NCI-H748 treated with DMSO at 0.1 percent for 48 hours (cell line): ENCODE measurements around the gene CORO1C.
"Not testable (repeated sequence)": the region's sequence is repeated elsewhere in the genome, so short reads cannot be mapped to it uniquely, and the experiment has no call there.

ENCODE experiments used
- DNase-seq: peaks from one replicate; lab custom pipeline; 2025; lab: John Stamatoyannopoulos, UW

The CORO1C gene

DNA sequence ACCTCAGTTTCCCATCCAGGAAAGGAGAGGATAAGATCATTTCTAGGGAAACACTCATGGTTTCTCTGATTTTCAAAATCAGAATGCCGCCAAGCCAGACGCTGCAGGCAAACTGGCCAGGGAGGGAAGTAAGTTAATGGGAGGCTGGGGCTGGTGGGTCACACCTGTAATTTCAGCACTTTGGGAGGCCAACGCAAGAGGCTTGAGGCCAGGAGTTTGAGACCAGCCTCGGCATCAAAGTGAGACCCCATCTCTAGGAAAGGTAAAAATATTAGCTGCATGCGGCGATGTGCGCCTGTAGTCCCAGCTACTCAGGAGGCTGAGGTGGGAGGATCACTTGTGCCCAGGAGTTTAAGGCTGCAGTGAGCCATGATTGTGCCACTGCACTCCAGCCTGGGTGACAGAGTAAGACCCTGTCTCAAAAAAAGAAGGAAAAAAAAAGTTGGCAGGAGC lies 98.2 kb downstream of the CORO1C start:
- DNase-seq, result no peak

DNA sequence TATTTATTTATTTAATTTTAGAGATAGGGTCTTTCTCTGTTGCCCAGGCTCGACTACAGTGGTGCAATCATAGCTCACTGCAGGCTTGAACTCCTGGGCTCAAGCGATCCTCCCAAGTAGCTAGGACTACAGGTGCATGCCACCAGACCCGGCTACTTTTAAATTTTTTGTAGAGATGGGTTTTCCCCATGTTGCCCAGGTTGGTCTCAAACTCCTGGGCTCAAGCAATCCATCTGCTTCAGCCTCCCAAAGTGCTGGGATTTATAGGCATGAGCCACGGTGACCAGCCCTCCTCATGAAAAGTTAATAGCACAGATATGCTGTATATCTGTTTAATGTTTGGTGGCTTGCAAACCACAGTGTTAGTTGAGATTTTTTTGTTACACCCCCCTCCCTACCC lies 100.1 kb downstream of the CORO1C start:
- not testable (repeated sequence) for DNase-seq

DNA sequence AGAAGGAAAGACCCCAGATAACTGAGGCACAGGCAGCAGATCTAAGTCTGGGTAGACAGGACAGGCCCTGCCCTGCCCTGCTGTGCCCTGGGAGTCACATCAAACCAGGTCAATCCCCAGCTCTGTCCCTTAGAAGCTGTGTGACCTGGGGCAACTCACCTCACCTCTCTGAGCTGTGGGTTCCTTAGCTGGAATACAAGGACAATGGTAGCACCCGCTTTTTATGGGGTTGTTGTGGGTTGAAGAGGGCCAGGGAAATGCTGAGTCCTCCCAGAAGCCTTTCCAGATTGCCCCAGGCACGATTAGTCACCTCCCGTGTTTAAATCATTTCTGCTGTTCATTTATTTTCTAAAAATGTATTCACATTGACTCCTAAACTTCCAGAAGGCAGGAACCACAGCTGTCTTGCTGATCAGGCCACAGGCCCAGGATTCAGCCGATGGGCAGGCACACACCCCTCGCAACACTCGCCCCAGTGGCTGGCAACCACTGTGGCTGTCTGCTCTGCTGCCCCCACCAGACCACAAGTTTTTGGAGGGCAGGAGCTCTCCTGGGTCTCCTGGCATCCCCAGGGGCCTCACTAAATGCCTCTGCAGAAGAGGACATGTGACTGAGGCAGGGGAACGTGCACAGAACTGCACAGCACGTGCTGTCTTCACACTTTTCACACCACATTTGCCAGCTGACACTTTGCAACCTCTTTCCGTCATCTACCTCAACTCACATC lies 100.7 kb downstream of the CORO1C start:
- DNase-seq, result no peak

GRCh38 chr12:108629824-108630476 lies 101.4 kb downstream of the CORO1C start:
- no peak for DNase-seq

GRCh38 chr12:108629151-108629550 lies 102.2 kb downstream of the CORO1C start:
- DNase-seq, result no peak

DNA sequence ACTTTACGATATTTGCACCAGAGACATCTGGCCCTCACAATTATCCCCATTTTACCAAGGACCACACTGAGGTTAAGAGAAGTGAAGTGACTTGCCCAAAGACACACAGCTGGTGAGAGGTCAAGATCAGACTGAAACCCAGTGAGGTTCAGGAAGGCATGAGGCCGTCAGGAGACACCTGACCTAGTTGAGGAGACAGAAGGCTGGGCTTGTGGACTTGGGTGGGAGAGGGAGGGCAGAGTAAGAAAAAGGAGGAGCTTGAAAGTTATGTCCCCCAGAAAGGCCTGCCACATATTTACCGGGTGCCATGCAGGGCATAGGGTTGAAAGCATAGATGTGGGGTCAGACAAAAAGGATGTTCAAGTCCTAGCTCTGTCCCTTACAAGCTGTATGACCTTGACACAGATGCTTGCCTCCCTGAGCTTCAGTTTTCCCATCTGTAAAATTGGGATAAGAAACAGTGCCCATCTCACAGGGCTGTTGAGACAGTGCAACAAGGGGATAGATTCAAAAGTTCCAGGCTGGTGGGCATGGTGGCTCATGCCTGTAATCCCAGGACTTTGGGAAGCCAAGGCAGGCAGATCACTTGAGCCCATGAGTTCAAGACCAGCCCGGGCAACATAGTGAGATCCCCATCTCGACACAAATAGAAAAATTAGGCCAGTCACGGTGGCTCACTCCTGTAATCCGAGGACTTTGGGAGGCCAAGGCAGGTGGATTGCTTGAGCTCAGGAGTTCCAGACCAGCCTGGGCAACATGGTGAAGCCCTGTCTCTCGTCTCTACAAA lies 104.0 kb downstream of the CORO1C start:
- DNase-seq, result no peak

DNA sequence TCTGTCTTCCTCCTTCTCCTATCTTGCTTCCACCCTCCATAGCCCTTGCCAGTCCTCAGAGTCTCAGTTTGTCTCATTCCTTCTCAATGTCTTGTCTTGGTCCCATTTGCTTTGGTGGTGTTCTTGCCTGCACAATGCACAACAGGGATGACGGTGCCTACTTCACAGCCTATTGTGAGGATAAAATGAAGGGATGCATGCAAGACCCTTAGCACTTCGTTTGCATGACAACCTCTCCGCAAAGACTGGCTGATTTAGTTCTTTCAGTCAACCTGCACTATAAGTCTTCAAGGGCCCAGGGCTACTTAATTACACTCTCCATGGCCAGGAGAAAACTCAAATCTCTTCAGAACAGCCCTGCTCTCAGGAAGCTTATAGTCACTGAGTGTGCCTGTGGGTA lies 106.1 kb downstream of the CORO1C start:
- no peak for DNase-seq

DNA sequence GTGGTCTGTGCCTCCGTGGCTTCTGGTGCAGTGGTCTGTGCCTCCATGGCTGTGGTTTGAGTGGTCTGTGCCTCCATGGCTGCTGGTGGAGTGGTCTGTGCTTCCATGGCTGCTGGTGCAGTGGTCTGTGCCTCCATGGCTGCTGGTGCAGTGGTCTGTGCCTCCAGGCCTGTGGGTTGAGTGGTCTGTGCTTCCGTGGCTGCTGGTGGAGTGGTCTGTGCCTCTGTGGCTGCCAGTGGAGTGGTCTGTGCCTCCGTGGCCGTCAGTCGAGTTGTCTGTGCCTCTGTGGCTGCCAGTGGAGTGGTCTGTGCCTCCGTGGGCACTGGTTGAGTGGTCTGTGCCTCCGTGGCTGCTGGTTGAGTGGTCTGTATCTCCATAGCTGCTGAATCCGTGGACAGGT lies 107.7 kb downstream of the CORO1C start:
- no peak for DNase-seq

GRCh38 chr12:108622921-108623514 lies 108.3 kb downstream of the CORO1C start:
- no peak for DNase-seq

- DNase-seq, result peak; percentile 5
Measured at GRCh38 chr12:108622421-108622820, 108.9 kb downstream of the CORO1C start.

DNA sequence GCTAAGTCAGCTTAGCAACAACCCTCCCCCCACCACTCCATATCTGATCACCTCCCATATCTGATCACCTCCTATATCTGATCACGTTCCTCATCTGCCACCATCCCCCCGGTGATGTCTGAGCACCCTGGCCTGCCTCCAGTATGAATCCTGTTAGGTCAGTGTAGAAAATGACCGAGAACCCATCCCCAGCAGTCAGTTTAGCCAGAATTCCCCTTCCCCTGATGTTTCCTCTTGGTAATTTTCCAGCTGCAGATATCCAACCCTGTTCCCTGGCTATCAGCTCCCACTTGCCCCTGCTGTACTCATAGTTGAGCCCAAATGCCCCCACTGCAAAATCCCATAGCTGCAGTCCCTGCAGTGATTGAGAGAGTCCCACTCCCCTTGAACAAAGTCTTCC lies 110.2 kb downstream of the CORO1C start:
- DNase-seq, result no peak

- no peak for DNase-seq
Measured at GRCh38 chr12:108620236-108620879, 111.0 kb downstream of the CORO1C start.

DNA sequence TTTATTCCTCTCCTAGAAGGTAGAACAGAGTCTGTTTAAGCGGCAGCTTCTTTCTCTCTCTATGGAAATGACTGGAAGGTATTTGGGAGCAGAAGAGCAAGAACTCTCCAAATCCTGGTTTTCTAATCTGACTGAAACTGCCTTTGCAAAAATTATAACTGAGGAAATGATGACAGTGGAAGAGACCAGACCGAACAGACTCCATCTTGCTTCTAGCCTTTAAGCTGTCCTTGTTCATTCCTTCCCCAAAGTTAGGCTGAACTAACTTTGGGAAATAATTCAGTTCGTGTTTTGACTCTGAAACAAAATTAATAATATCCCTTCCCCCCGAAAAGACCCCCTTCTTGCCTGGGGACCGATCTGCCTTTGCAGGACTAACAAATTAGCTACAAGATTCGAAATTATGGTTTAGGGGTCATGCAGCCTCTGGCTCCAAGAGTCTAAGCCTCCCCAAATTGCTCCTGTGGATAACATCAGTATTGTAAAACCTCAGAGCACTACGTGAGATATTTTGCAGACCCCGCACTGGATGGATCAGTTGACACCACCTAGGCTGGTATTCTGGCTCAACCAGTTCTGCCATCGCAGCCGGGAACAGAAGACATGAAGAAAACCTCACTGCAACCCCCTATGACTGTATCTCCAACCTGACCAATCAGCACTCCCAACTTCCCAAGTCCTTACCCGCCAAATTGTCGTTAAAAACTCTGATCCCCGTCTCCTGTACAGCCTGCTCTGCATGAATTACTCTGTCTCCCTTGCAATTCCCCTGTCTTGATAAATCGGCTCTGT lies 111.8 kb downstream of the CORO1C start:
- no peak for DNase-seq

DNA sequence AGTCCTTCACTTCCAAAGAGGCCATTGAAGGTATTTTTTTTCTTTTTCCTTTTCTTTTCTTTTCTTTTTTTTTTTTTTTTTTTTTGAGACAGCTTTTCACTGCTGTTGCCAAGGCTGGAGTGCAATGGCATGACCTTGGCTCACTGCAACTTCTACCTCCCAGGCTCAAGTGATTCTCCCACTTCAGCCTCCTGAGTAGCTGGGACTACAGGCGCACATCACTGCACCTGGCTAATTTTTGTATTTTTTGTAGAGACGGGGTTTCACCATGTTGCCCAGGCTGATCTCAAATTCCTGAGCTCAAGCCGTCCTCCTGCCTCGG lies 112.4 kb downstream of the CORO1C start:
- not testable (repeated sequence) for DNase-seq

DNA sequence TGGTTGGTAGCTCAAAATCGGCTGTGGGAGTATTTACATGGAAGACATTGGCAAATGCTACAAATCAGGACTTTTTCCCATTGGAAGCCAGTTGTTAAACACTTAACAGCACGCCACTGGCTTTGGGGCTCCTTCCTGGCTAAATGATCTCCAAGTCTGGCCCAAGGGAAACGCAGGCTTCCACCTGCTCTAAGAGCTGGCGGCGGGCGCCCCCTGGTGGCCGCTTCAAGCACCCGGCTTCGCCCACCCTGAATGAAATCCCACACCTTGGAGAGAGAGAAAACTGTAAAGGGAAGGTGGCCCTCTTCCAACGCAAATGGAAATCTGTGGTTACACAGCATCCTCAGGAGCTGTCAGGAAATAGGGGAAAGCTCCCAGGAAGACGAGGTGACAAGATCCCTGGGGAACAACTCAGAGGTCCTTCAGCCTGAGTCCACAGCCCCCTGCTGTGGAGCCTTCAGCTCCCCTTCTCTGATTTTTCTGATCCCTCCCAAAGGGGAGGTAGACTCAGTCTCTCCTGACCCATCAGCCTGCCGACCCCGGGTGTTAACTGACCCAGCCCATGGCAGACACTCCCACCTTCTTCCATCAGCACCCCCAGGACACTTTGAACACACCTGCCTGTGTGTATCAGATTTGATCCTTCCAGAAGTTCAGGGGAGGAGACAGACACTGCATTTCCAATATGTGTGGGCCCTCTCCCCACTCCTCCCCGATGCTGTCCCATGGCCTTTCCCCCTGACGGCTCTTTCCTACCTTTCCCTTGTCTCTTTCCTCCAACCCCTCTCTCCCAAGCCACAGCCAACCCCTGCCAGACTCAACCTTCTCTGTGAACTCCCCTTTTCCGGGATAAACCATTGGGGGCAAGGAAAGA lies 113.0 kb downstream of the CORO1C start:
- peak; percentile 43 for DNase-seq

DNA sequence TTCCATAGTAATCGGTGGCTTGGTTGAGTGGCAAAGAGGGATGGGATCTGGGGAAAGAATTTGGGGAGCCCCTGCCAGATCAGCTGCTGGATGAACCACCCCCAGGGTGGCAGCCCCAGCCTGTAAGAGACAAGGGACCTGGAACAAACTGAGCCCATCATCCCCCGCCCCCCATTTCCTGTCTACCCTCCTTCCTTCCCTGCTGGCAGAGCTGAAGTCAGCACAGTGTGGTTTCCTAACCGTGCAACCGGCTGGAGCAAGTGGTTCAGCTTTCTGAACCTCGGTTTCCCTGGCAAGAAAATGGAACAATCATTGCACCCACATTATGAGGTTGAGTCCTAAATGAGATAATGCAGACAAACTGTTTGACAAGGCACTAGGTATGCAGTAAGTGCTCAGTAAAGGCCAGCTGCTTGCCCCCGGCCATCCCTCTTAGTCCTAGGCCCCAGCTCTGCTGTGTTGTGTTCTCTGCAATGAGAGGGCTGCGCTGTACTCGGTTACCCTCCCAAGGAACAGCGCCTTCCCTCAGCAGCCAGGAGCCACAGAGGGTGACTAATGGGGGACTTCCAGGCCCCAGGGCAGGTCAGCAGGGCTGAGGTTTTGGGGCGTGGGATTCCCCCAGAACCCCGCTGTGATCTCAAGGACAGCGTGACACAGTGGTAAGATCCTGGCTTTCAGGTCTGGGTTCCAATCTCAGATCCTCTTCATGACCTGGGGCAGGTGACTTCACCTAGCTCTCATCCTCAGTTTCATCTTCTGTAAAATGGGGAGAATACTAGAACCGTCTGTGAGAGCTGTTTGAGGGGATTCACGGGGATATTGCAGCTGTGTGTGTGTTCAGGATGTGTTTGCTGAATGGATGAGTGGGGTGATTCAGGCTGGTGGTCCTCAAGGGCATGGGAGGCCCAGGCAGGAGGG lies 114.1 kb downstream of the CORO1C start:
- no peak for DNase-seq

DNA sequence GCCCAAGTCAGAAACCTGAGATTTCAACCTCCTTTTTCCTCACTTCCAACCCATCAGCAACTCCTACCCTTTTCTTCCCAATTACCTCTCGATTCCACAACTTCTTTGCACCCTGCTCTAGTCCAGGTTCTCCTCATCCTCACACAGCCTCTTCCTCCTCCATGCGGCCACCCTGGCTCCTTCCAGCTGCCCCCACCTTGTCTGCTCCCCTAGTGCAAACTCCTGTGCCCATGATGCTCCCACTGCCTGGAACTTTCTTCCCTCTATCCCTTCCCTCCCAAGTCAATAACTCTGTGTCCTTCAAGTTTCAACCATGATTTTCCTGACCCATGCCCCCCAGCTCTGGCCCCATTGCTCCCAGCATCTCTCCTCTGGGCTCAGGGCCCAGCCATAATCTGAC lies 115.0 kb downstream of the CORO1C start:
- DNase-seq, result no peak

- no peak for DNase-seq
Measured at GRCh38 chr12:108615918-108616317, 115.4 kb downstream of the CORO1C start.

DNA sequence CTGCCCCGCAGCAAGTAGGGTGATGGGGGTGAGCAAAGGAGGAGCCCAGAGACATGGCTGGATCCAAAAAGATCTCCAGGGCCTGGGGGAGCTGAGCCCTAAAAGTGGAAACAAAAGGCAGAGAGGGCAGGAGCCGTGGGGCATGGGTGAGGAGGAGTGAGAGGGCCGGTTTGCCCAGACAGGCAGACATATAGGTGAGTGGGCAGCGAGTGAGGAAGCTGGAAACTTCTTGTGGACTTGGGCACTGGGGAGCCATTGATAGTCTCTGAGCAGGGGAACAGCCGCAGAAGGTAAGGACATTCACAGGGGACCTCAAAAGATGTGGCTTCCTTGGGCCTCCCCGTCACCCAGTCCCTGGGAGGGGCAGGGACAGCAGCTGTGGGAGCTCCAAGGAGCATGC lies 116.7 kb downstream of the CORO1C start:
- DNase-seq, result no peak
